Measurements from ENCODE around the gene USP40. TPM values are rescaled to one million over a fixed set of nuclear protein-coding genes. Genes with fewer than 3 reads are reported as not detected.

USP40 gene
- total and polyA plus RNA-seq, 2 experiments from 2014 or later: 5.7 to 11.7 TPM

- Histone ChIP-seq H3K4me2 (no peak overlapping the region), H3K79me2 (replicated peaks; ENCODE audit: insufficient read depth) (no peaks in the 10 kb centered on the region), H3K4me1 (ENCODE audit: insufficient read depth) (no peaks in the 10 kb centered on the region), H3K4me3 (no peak overlapping the region), H3K27ac (ENCODE audit: low read depth) (no peak overlapping the region), H3K36me3 (ENCODE audit: insufficient read depth) (peaks cover 6% of the 10 kb centered on the region; the same call in 1 of the 2 replicates), H3K9me2 (ENCODE audit: insufficient read depth) (no peaks in the 10 kb centered on the region), H3K27me3 (ENCODE audit: insufficient read depth) (no peaks in the 10 kb centered on the region), H2AFZ (no peak overlapping the region), H3F3A (replicated peaks; ENCODE audit: low read depth) (no peaks in the 10 kb centered on the region), H4K20me1 (replicated peaks; ENCODE audit: insufficient read depth) (no peaks in the 10 kb centered on the region)
- peaks cover 3% of the 10 kb centered on the region for H3K27me3 Mint-ChIP-seq (ENCODE audit: insufficient read depth, low read depth, poor library complexity)
- peaks cover 19% of the 10 kb centered on the region for H3K9me3 Mint-ChIP-seq
- DNase-seq (ENCODE audit: low spot score) (no peak), ATAC-seq (no peak)
- TF ChIP-seq CREB1 (CRISPR knock-in tag; IDR thresholded peaks at IDR 0.05; ENCODE audit: low read depth) (no peak), STAT1 (IDR thresholded peaks at IDR 0.05; ENCODE audit: unreplicated experiment) (no peak), POLR2AphosphoS5 (IDR thresholded peaks at IDR 0.05; ENCODE audit: low read depth) (no peak), ZNF462 (CRISPR knock-in tag; IDR thresholded peaks at IDR 0.05) (no peak), ETS1 (IDR thresholded peaks at IDR 0.05) (no peak), NANOG (IDR thresholded peaks at IDR 0.05; ENCODE audit: borderline replicate concordance) (no peak), CTCF (conservative IDR thresholded peaks at IDR 0.05; ENCODE audit: low read depth in 2 of 2) (no peak), EZH2phosphoT487 (IDR thresholded peaks at IDR 0.05; ENCODE audit: unreplicated experiment) (no peak), REST (IDR thresholded peaks at IDR 0.05; ENCODE audit: unreplicated experiment) (no peak), JUNB (IDR thresholded peaks at IDR 0.05; ENCODE audit: unreplicated experiment) (no peak), ZNF114 (CRISPR knock-in tag; IDR thresholded peaks at IDR 0.05) (no peak), ZNF331 (CRISPR knock-in tag; IDR thresholded peaks at IDR 0.05; ENCODE audit: low read depth) (no peak), EZH2 (IDR thresholded peaks at IDR 0.05; ENCODE audit: low read depth, unreplicated experiment) (no peak)
- no peak overlapping the region for H3K27ac Mint-ChIP-seq
- peaks cover 43% of the 10 kb centered on the region for H3K36me3 Mint-ChIP-seq (ENCODE audit: low read depth)
- H3K4me3 Mint-ChIP-seq: no peak overlapping the region
- H3K4me1 Mint-ChIP-seq: no peaks in the 10 kb centered on the region
Observed at GRCh38 chr2:233485726-233486125, 80.9 kb downstream of the USP40 start.

Measured in GM23338 (cell line).